ENCODE results near the gene FGF2.

DNA sequence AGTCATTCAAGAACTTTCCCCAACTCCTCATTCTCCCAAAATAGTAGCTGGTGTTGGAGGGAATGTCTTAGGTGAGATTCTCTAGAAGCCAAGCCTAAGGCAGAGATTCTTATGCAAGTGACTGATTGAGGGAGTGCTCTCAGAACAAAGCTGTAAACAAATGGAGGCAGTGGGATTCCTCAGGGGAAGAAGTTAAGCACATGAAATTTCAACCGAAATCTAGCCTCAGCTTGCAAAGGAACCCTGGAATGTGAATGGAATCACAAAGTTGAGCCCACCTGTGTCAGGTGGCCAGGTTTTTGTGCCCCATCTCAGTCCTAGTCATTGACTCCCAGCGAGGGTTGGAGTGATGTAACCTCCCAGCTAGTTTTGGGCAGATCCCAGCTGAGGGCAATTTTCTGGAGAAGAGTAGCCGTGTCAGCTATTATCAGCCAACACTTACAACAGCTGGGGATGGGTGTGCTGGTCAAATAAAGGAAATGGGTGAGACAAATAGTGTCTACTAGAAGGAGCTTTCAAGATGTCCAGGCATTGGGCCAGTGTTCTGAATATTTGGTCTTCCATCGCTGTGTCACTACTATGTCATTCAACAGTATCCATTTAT is 29.7 kb upstream of the FGF2 start:
- TF ChIP-seq, protein P1, sequence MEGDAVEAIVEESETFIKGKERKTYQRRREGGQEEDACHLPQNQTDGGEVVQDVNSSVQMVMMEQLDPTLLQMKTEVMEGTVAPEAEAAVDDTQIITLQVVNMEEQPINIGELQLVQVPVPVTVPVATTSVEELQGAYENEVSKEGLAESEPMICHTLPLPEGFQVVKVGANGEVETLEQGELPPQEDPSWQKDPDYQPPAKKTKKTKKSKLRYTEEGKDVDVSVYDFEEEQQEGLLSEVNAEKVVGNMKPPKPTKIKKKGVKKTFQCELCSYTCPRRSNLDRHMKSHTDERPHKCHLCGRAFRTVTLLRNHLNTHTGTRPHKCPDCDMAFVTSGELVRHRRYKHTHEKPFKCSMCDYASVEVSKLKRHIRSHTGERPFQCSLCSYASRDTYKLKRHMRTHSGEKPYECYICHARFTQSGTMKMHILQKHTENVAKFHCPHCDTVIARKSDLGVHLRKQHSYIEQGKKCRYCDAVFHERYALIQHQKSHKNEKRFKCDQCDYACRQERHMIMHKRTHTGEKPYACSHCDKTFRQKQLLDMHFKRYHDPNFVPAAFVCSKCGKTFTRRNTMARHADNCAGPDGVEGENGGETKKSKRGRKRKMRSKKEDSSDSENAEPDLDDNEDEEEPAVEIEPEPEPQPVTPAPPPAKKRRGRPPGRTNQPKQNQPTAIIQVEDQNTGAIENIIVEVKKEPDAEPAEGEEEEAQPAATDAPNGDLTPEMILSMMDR (IDR thresholded peaks at IDR 0.05; ENCODE audit: low read length), result no peak
- TF ChIP-seq EZH2 (optimal IDR thresholded peaks at IDR 0.05; ENCODE audit: low read depth, low read length) (no peak), EZH2phosphoT487 (IDR thresholded peaks at IDR 0.05; ENCODE audit: low read length) (no peak)

All from MM.1S (cell line).